ENCODE results near the gene RAET1E. TPM values are rescaled to one million over a fixed set of nuclear protein-coding genes. Genes with fewer than 3 reads are reported as not detected.
"Not testable (repeated sequence)": the region's sequence is repeated elsewhere in the genome, so short reads cannot be mapped to it uniquely, and the experiment has no call there.

Gene RAET1E
- total RNA-seq, 1 donor from 2014 or later = not detected

DNA sequence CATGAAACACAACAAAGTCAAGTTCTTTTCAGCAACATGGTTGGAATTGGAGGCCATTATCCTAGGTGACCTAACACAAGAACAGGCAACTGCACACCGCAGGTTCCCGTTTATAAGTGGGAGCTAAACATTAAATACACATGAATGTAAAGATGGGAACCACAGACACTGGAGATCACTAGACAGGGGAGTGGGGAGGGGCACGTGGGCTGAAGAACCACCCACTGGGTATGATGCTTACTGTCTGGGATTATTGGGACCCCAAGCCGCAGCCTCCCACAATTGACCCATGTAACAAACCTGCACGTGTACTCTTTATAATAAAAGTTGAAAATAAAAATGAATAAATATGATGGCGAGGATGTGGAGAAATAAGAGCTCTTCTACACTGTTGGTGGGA, 33.6 kb upstream of the RAET1E start:
- ATAC-seq (no peak), DNase-seq (ENCODE audit: low spot score) (peak; percentile 14)

DNA sequence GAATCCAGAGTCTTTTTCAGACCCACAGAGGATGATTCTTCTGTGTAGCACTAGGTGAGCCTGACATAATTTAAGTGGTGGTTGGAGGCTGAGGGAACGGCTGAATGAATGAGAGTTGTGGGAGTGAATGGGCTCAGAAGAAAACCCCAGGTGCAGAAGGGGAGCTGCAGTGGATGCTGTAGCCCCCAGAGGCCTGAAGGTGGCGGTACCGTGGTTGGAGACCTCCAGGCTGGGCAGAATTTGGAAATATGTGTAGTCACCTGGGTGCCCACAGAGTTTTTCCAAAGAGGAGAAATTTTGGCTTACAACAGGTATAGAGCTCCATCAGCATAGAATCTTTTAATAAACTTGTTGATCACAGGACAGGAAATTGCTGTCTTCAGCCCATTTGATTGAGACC, 31.5 kb upstream of the RAET1E start:
- DNase-seq (ENCODE audit: low spot score) (peak; percentile 15), ATAC-seq (no peak)

DNA sequence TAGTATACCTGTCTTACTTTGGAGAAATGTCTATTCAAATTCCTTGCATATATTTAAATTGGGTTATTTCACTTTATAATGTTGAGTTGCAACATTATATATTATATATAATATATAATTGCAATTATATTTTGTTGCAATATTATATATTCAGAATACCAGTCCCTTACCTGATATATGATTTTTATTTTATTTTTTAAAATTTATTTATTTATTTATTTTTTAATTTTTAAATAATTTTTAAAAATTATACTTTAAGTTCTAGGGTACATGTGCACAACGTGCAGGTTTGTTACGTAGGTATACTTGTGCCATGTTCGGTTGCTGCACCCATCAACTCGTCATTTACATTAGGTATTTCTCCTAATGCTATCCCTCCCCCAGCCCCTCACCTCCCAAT, 29.1 kb upstream of the RAET1E start:
- not testable (repeated sequence) for ATAC-seq

DNA sequence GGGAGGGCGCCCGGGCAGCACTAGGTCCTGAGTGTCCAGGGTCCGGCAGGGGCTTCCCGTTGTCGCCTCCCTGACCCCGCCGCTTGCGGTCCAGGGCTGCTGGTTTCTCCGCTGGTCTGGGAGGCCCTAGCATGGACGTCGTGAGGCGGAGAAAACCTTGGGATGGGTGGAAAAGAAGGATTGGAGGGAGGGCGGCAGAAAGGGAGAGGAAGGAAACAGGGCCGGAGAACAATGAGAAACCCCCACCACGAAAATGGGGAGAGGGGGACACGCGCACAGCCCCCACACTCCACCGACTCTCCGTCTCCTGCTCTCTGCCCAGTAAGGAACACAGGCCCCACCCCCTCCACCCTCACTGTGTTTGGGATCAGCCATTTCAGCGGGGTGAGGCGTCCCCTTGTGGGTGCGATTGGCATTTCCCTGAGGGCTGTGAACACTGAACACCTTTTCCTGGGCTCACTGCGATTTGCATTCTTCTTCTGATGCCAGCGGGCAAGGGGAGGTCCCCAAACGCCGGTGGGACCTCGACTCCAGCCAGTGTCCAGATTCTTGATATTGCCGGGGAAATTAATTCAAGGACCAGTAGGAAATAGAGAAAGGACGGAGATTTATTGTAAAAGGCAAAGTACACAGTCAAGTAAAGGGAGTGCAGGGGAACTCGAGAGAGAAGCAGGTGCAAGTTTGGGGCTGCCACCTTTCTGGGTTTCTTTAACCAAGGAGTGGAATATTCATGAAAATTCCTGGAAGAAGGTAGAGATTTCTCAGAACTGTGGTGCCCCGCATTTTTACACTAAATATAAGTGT, 28.3 kb upstream of the RAET1E start:
- ATAC-seq (peak; percentile 93), DNase-seq (ENCODE audit: low spot score) (peak; percentile 89)

More for the DNA sequence above, 29.1 kb upstream of the RAET1E start:
- DNase-seq (ENCODE audit: low spot score) = not testable (repeated sequence)

DNA sequence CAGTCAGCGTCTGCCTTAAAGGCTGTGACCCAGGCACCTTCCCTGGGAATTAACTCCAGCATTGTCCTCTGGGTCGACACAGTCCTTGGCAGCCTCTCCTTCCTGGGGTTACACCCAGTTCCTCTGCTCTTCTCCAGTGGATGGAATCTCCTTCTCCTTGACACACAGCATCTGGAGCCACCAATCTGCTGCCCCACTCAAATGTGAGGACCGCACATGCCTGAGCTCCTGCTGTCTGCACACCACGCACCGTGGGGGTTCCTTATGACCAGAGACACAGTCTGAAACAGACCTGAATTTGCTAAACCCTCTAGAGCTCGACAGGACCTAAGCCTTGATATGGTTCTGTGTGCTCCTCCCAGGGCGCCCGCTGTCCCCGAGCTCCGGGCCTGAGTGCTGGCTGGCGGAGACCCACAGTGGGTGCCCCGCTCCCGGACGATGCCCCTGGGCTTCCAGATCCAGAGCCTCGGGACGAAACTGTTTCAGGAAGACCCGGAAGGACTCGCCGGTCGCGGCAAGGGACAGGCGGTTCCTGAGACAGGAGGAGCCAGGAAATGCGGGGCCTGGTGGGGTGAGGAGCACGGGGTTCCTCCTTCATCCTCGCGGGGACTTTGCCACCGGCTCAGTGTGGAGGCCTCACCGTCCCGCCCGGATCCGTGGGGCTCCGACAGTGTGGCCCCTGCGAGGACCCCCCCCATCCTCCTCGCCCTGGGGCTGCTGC, 27.5 kb upstream of the RAET1E start:
- DNase-seq (ENCODE audit: low spot score) = no peak
- peak; percentile 49 for ATAC-seq

DNA sequence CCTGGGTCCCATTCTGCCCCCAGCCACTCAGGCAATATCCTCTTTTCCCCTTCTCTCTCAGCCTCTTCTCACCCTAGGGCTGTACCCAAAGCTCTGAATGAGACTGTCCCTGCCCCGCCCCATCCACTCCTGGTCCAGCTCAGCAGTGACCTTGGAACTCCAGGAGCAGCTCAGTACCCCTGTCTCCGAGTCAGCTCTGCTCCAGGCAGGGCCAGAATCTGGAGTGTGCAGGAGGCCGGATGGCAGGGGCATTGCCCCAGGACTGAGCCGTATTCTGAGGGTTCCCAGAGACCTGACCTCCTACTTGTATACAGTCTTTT, 27.0 kb upstream of the RAET1E start:
- no peak for ATAC-seq

DNA sequence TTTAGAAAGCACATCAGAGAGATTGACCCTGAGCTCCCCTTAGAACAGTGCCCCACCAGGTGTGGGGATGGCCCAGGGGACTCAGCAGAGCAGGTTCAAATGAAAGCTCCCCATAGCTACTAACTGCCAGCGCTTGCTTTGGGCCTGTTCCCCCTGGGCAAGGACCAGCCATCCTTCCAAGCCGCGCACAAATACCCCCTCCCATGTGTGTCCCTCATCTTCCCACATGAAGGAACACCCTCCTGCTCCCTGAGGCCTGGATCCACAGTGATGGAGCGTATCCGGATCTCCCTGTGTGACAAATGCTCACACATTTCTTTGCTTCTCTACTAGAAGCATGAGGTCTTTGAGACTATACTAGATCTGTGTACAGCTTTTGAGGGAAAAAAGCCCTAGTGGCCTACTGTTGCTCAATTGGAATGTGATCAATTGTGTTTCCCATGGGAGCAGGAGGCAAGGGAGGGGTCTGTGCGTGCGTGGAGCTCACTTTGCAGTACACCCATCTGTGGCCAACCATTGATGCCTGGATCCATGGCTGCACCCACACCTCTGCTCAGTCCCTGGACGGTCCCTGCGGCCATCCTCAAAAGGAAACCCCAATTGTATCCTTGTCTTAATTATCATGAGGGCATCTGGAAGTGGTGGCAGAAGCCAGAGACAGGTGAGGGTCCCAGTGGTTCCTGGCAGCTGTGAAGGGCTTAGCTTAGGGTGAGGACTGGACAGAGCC, 26.5 kb upstream of the RAET1E start:
- DNase-seq (ENCODE audit: low spot score) (no peak), ATAC-seq (no peak)

More for the DNA sequence above, 27.0 kb upstream of the RAET1E start:
- no peak for DNase-seq (ENCODE audit: low spot score)

DNA sequence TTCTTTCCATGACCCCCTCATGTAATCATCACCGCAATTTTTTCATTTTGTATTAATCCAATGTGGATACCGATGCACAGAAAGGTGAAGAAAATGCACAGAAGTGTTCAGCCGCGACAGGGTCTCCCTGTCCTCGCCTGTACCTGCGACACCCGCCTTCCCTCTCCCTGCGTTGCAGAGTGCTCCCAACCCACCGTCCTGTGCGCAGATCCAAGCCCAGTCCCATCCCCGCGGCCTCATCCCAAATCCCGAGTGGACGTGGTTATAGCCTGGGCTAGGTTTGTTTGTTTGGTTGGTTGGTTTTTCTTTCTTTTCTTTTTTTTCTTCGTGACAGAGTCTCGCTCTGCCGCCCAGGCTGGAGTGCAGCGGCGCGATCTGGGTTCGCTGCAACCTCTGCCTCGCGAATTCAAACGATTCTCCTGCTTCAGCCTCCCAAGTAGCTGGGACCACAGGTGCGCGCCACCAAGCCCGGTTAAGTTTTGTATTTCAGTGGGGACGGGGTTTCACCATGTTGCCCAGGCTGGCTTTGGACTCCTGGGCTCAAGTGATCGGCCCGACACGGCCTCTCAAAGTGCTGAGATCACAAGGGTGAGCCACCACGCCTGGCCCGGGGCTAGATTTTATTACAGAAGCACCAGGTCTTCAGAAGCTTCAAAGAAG, 25.5 kb upstream of the RAET1E start:
- no peak for ATAC-seq

DNA sequence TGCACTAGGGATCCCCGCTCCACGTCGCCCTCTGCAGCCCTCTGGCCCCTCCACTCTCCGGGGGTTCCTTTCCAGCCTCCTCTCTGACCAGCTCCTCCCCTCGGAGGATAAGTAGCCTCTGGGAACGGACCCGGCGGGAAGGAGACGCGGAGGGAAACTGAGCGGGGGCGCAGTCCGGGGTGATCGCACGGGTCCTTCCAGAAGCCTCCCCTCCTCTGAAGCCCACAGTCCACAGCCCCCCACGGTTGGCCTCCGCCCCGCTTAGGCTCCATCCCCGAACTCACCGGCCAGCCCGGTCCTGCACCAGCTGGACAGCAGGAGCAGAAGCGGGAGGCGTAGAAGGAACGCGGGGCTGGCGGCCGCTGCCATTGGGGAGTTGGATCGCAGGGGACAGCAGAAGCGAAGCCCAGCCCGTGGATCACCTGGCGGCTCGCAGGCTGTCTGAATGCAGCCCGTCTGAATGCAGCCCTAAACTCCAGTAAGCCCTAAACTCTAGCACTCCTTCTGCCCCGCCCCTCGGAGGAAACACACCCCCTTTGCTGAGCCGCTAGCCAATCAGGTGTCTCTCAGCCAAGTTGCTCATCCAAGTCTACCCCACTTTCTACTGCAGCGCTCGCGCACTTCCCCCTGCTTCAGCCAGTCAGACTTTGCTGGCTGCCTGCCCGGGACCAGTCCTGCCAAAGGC, 24.9 kb upstream of the RAET1E start, which contains the start of gene RAET1G:
RAET1G (minus strand) TSS at position 480 of the 685 bp plus-strand sequence; CDS start at position 369, 111 bp downstream.
- peak; percentile 82 for ATAC-seq
- peak; percentile 84 for DNase-seq (ENCODE audit: low spot score)

More for the DNA sequence above, 25.5 kb upstream of the RAET1E start:
- no peak for DNase-seq (ENCODE audit: low spot score)

DNA sequence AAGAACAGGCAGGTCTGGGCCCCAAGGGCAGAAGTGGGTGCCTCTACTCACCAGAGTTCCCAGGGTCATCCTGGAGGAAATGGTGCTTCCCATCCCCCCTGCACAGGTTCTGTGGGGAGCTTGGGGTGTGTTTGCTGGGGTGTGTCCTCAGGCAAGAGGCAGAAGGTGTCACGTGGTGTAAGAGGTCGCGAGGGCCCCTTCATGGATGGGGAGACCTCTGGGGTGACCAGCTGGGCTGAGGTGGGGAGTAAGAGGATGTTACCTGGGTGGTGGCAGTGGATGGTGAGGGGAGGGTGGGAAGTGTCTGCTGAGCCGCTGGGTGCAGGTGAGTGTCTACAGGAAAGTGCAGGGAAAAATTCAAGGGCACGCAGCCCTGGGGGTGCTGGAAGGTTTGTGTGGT, 24.2 kb upstream of the RAET1E start:
- DNase-seq (ENCODE audit: low spot score); ATAC-seq: not testable (repeated sequence)

DNA sequence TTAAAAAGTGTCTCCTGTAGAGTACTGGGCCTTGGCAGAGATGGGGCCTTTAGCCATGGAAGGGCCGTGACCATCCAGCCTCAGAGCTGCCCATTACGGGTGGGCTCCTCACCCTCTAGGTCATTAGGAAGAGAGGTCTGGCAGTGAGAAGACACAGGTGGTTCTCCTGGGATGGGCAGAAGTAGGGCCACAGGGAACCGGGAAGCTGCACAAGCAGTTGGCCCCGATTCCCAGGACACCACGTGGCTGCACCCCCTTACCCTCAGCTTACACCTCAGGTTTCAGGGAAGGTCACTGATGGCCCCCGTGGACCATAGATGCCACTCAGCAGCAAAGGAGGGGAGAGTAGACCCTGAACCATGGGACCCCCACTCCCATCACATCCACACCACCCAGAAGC, 23.4 kb upstream of the RAET1E start:
- DNase-seq (ENCODE audit: low spot score) (no peak), ATAC-seq (no peak)

DNA sequence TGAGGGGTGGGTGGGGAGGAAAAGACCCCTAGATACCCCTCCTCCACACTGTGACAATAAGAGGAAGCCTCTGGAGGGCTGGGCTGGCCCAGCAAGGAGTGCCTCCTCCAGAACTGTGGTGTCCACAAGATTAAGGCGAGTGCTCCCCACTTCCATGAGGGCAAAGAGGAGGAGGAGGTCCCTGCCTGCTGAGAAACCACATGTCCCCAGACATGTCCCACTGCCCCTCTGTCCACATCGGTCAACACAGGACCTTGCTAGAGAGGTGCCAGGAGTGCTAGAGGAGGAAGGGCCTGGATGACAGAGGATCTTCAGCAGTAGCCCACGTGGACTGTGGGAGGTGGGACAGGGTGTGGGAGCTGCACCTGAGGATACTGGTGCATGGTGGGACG, 21.9 kb upstream of the RAET1E start:
- ATAC-seq (no peak), DNase-seq (ENCODE audit: low spot score) (peak; percentile 29)

DNA sequence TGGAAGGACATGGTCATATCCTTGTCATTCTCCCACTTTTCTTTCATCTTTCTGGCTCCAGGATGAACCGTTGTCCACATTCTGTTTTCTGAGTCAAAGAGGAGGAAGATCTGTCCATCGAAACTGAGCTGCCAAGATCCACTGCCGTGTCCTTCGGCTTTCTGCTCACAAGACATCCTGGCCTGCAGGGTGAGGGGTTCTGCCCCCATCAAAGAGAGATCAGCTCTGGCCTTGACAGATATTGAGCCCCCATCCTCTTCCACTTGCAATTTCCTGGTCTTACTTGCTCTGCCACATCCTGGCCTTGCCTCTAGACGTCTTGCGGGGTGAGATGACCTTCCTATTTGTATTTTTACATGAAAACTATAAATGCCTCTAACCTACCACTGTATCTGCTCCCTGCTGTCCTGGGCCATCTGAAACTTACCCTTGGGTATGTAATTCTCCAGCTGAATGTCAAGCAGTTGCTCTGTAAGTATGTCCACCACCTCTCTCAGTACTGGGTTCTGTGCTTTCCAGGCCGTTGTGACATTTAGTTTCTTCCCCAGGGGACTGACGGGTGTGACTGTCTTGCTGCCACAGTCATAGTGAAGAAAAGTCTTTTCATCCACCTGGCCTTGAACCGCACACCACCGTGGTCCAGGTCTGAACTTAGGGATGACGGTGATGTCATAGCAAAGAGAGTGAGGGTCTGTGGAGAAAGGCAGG, 21.4 kb upstream of the RAET1E start:
- not testable (repeated sequence) for ATAC-seq; DNase-seq (ENCODE audit: low spot score)

DNA sequence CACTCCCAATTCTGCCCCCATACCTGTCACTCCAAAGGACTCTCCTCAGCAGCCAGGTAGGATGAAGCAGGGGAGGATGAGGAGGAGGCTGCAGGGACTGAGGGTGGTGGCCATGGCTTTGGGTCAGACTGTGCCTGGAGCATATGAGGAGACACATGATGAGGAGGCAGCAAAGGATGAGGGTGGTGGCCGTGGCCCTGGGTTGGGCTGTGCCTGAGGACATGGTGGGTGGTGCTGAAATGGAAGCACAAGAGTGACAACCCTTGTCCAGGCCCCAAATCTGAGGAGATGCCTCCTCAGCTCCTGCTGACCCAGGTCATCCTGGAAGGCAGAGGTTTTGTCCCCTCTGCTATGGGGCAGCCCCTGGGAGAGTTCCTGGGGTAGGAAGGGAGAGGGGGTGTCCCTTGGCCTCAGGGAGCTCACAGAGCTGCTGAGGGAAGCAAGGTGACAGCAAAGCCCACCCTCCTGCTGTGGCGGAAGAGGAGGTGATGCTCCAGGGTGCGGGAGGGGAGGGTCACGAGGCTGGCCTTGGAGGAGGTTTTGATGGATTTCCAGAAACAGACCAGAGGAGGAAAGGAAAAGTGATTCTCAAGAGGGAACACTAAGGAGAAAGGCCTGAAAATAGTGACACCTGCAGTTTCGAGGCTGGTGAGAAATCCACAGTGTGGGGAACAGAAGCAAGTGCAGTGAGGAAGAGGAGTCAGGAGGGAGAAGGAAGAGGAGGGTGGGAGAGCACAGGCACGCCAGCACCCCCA, 20.4 kb upstream of the RAET1E start:
- DNase-seq (ENCODE audit: low spot score) = no peak
- no peak for ATAC-seq

DNA sequence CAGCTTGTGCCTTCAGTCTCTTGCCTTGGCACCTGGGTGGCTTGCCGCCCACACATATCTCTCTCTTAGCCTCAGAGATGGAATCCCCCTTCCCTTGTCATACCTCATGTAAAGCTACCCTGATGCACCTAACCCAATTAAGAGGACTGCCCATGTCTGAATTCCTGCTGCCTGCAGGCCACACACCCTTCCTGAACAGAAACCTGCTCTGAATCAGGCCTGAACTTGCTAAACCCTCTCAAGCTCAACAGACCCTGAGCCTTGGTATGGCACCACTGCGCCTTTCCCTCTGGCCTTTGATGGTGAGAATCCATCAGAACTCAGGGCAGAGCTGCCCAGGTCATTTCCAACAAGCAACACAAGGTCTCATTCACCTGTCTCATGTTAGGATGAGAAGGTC, 19.8 kb upstream of the RAET1E start:
- ATAC-seq = no peak

DNA sequence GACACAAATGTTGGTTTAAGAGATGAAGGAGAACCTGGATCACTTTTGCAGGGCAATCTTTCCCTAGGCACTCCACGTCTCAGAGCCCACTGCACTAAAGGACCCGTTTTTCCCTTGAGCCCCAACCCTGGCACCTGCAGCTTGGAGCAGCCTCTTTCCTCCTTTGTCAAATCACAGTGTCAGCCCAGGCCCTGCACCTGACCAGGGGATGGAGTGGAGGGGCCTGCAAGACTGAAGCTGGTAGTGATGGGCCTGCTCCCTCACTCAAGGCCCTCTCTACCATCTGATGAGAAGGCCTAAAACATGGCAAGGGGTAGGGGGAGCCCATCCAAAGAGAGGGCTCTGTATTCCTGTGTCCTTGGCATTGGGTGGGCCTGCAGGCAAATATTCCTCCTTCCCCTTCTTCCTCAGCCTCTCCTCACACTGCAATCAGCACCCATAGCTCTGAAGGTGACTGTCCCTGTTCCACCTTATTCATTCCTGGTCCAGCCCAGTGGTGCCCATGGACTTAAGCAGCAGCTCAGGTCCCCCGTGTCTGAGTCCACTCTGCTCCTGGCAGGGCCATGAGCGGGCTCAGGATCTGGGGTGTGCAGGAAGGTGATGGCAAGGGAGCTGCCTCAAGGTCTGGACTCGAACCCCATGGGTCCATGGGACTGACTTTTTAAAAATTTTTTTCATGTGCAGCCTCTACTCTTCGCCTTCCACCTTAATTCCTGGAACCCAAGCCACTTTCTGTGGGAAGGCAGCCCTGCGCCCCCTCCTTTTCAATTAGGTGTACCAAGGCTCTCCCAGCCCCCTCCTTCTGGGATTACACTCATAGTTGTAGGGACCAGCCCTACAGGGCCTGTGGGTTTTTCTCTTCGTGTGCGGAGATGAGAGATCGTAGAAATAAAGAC, 18.3 kb upstream of the RAET1E start:
- DNase-seq (ENCODE audit: low spot score) = no peak
- no peak for ATAC-seq

More for the DNA sequence above, 19.8 kb upstream of the RAET1E start:
- no peak for DNase-seq (ENCODE audit: low spot score)

DNA sequence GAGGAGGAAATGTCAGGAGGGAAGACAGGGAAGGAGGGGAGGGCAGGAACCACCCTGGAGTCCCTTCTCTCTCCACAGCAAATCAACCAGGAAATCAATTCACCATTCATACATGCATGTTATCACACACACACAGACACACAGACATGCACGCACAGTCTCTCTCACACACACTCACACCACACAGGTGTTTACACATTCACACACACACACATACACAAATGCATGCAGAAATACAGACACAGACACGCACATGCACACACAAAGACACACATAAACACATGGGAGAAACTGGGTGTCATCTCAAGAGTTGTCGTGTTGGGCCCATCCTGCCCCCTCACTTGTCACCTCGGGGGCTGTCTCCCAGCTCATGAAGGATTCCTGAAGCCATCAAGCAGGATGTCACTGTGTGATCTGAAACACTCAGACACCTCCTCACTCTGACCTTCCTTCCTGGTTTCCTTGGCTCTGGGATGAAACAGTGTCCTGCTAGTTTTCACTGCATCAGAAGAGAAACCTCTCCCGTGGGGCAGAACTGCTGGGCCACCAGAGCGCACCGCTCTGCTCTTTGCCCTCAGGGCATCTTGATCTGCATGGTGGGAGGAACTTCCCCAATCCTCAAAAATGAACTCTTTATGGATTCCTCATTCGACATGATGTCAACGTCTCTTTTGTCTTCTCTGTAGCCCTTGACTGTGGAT, 15.8 kb upstream of the RAET1E start:
- no peak for ATAC-seq
- DNase-seq (ENCODE audit: low spot score) = no peak
